WTC11 (cell line): ENCODE measurements around the gene PKIG. TPM values are rescaled to one million over a fixed set of nuclear protein-coding genes. Genes with fewer than 3 reads are reported as not detected.

Experiments
- ATAC-seq: fragments of 200-7000 bp; cut with Tn5 transposase; 2 replicates; pipeline ENCODE4 v1.10.0; 2021; ENCODE audit warnings: mild to moderate bottlenecking, moderate library complexity
- CTCF ChIA-PET: fragments of 300-600 bp; sonication (Branson Sonifier 250); formaldehyde crosslinking; loops from one replicate; lab custom pipeline; 2021; ENCODE audit warnings: antibody characterized with exemption; lab: Charles Lee
- POLR2A ChIA-PET: fragments of 350-600 bp; sonication (Branson Sonifier 250); formaldehyde crosslinking; loops from one replicate; lab custom pipeline; 2021; ENCODE audit warnings: antibody characterized with exemption; lab: Charles Lee
- DNase-seq: peaks from one replicate; pipeline ENCODE4 v3.0.0; 2021; ENCODE audit warnings: low spot score
- H3K27ac Mint-ChIP-seq: 2 replicates; pipeline ENCODE4 v1.8.0; 2021; ENCODE audit warnings: mixed read lengths
- H3K27me3 Mint-ChIP-seq: 2 replicates; pipeline ENCODE4 v1.8.0; 2021; ENCODE audit warnings: low read depth, mild to moderate bottlenecking, moderate library complexity, mixed read lengths
- H3K36me3 Mint-ChIP-seq: 2 replicates; pipeline ENCODE4 v1.8.0; 2021; ENCODE audit warnings: mixed read lengths
- H3K4me1 Mint-ChIP-seq: 2 replicates; pipeline ENCODE4 v1.8.0; 2022; ENCODE audit warnings: mixed read lengths
- H3K4me3 Mint-ChIP-seq: 2 replicates; pipeline ENCODE4 v1.8.0; 2021; ENCODE audit warnings: mild to moderate bottlenecking, moderate library complexity, mixed read lengths
- H3K9me3 Mint-ChIP-seq: 2 replicates; pipeline ENCODE4 v1.8.0; 2021; ENCODE audit warnings: mixed read lengths
- CREM ChIP-seq: sonication (generic); formaldehyde crosslinking; IDR thresholded peaks from 2 replicates; pipeline ENCODE4 v1.8.1; 2022; ENCODE audit warnings: mild to moderate bottlenecking, missing genetic modification reagents, moderate library complexity
- ETV6 ChIP-seq: sonication (generic); formaldehyde crosslinking; IDR thresholded peaks from 2 replicates; pipeline ENCODE4 v1.8.1; 2022; ENCODE audit warnings: mild to moderate bottlenecking, missing genetic modification reagents
- FOXJ3 ChIP-seq: sonication (generic); formaldehyde crosslinking; IDR thresholded peaks from 2 replicates; pipeline ENCODE4 v1.9.0; 2021; ENCODE audit warnings: missing genetic modification reagents, mild to moderate bottlenecking, borderline replicate concordance
- GABPB1 ChIP-seq: sonication (generic); formaldehyde crosslinking; IDR thresholded peaks from 2 replicates; pipeline ENCODE4 v1.8.1; 2023; ENCODE audit warnings: mild to moderate bottlenecking, missing genetic modification reagents
- HMGA2 ChIP-seq: fragments of 250-450 bp; sonication (Bioruptor Pico); IDR thresholded peaks from 2 replicates; pipeline ENCODE4 v1.4.0; 2021; ENCODE audit warnings: mild to moderate bottlenecking, moderate library complexity
- IRF2 ChIP-seq: sonication (generic); formaldehyde crosslinking; IDR thresholded peaks from 2 replicates; pipeline ENCODE4 v1.8.0; 2022; ENCODE audit warnings: low read depth, missing genetic modification reagents, borderline replicate concordance
- NFYB ChIP-seq: sonication (generic); formaldehyde crosslinking; conservative IDR thresholded peaks from 2 replicates; pipeline ENCODE4 v1.8.0; 2022; ENCODE audit warnings: low read depth, missing genetic modification reagents
- NR3C1 ChIP-seq: sonication (generic); formaldehyde crosslinking; conservative IDR thresholded peaks from 2 replicates; pipeline ENCODE4 v1.8.1; 2023; ENCODE audit warnings: low read depth, mild to moderate bottlenecking, missing genetic modification reagents
- TP53 ChIP-seq: sonication (generic); formaldehyde crosslinking; IDR thresholded peaks from 2 replicates; pipeline ENCODE4 v1.8.1; 2023; ENCODE audit warnings: mild to moderate bottlenecking, missing genetic modification reagents
- ZNF219 ChIP-seq: sonication (generic); formaldehyde crosslinking; IDR thresholded peaks from 2 replicates; pipeline ENCODE4 v1.8.0; 2023; ENCODE audit warnings: missing genetic modification reagents, mild to moderate bottlenecking, borderline replicate concordance
- ZNF317 ChIP-seq: sonication (generic); formaldehyde crosslinking; IDR thresholded peaks from 2 replicates; pipeline ENCODE4 v1.8.1; 2023; ENCODE audit warnings: low read depth, mild to moderate bottlenecking, moderate library complexity, missing genetic modification reagents, borderline replicate concordance
- ZNF416 ChIP-seq: fragments of 250-450 bp; sonication (Bioruptor Pico); IDR thresholded peaks from 2 replicates; pipeline ENCODE4 v1.9.0; 2021; ENCODE audit warnings: mild to moderate bottlenecking, inconsistent platforms
- total RNA-seq: library from RNA; stranded (reverse); gene quantifications from 3 replicates; pipeline ENCODE4 v1.2.3, GENCODE V29; 2021
- TF ChIP-seq, protein P1 (sequence below): fragments of 200-600 bp; IDR thresholded peaks from 2 replicates; pipeline ENCODE4 v1.8.0; 2022; ENCODE audit warnings: antibody characterized with exemption
- TF ChIP-seq, protein P2 (sequence below): sonication (generic); formaldehyde crosslinking; IDR thresholded peaks from 2 replicates; pipeline ENCODE4 v1.8.1; 2023; ENCODE audit warnings: mild to moderate bottlenecking, missing genetic modification reagents, moderate library complexity
- TF ChIP-seq, protein P3 (sequence below): sonication (generic); formaldehyde crosslinking; IDR thresholded peaks from 2 replicates; pipeline ENCODE4 v1.8.1; 2023; ENCODE audit warnings: mild to moderate bottlenecking, missing genetic modification reagents
- TF ChIP-seq, protein P4 (sequence below): sonication (generic); formaldehyde crosslinking; IDR thresholded peaks from 2 replicates; pipeline ENCODE4 v1.8.0; 2022; ENCODE audit warnings: missing genetic modification reagents
- TF ChIP-seq, protein P5 (sequence below): fragments of 250-450 bp; sonication (Bioruptor Pico); IDR thresholded peaks from 2 replicates; pipeline ENCODE4 v1.9.0; 2021; ENCODE audit warnings: mild to moderate bottlenecking

The PKIG gene
- total RNA-seq, 1 experiment from 2014 or later: 22.7 TPM

DNA sequence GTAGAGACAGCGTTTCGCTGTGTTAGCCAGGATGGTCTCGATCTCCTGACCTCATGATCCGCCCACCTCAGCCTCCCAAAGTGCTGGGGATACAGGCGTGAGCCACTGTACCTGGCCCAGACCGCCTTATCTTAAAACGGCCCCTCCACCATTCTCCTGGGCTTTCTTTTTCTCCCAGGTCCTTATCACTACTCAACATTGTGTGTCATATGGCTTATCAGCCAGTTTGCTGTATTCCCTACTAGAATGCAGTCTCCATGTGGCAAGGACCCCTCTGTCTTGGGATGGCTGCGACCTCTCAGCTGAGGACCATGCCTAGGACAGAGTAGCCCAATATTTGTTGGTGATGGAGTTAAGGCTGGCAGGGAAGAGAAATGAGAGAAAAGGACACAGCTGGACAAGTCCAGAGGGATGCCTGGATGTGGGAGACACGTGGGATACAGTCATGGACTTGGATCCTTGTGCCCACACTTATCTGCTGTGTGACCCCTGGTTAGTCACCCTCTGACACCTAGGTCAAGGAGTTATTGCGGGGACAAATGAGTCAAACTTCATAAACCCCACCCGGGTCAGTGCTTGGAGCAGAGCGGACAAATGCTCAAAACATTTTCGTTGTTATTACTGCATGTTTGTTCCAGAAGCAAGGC lies 45.1 kb downstream of the PKIG start (continued):
- TF ChIP-seq ZNF317 (no peak), GABPB1 (CRISPR knock-in tag) (no peak), ZNF219 (CRISPR knock-in tag) (no peak), TP53 (CRISPR knock-in tag) (no peak), FOXJ3 (CRISPR knock-in tag) (no peak), HMGA2 (no peak)

DNA sequence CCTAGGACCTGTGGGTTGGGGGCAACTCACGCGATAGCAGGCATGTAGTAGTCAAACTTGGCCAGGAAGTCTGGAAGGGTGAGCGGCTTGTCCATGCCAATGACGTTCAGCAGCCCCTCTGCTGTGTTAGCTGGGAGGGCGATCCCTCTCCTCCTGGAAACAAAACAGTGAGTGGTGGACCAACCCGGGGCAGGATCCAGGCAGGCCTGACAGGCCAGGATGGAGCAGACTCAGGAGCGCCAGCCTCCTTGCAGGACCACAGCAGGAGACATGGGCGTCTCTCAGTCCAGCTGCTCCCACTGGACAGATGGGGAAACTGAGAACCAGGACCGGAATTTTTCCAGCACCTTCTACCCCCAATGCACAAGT lies 46.6 kb downstream of the PKIG start:
- Mint-ChIP-seq H3K9me3 (no peaks in the 10 kb centered on the region), H3K4me1 (peaks cover 9% of the 10 kb centered on the region), H3K4me3 (no peak overlapping the region), H3K27me3 (peaks cover 15% of the 10 kb centered on the region), H3K27ac (no peak overlapping the region), H3K36me3 (peaks cover 7% of the 10 kb centered on the region; the same call in 1 of the 2 replicates)
- TF ChIP-seq, protein P1, sequence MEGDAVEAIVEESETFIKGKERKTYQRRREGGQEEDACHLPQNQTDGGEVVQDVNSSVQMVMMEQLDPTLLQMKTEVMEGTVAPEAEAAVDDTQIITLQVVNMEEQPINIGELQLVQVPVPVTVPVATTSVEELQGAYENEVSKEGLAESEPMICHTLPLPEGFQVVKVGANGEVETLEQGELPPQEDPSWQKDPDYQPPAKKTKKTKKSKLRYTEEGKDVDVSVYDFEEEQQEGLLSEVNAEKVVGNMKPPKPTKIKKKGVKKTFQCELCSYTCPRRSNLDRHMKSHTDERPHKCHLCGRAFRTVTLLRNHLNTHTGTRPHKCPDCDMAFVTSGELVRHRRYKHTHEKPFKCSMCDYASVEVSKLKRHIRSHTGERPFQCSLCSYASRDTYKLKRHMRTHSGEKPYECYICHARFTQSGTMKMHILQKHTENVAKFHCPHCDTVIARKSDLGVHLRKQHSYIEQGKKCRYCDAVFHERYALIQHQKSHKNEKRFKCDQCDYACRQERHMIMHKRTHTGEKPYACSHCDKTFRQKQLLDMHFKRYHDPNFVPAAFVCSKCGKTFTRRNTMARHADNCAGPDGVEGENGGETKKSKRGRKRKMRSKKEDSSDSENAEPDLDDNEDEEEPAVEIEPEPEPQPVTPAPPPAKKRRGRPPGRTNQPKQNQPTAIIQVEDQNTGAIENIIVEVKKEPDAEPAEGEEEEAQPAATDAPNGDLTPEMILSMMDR: no peak
- TF ChIP-seq, protein P2, sequence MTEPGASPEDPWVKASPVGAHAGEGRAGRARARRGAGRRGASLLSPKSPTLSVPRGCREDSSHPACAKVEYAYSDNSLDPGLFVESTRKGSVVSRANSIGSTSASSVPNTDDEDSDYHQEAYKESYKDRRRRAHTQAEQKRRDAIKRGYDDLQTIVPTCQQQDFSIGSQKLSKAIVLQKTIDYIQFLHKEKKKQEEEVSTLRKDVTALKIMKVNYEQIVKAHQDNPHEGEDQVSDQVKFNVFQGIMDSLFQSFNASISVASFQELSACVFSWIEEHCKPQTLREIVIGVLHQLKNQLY (CRISPR knock-in tag): no peak
- TF ChIP-seq, protein P3, sequence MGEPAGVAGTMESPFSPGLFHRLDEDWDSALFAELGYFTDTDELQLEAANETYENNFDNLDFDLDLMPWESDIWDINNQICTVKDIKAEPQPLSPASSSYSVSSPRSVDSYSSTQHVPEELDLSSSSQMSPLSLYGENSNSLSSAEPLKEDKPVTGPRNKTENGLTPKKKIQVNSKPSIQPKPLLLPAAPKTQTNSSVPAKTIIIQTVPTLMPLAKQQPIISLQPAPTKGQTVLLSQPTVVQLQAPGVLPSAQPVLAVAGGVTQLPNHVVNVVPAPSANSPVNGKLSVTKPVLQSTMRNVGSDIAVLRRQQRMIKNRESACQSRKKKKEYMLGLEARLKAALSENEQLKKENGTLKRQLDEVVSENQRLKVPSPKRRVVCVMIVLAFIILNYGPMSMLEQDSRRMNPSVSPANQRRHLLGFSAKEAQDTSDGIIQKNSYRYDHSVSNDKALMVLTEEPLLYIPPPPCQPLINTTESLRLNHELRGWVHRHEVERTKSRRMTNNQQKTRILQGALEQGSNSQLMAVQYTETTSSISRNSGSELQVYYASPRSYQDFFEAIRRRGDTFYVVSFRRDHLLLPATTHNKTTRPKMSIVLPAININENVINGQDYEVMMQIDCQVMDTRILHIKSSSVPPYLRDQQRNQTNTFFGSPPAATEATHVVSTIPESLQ (CRISPR knock-in tag): no peak
- TF ChIP-seq IRF2 (CRISPR knock-in tag): no peak
- TF ChIP-seq ZNF416 (CRISPR knock-in tag): no peak
- TF ChIP-seq CREM (CRISPR knock-in tag): no peak
- TF ChIP-seq, protein P4, sequence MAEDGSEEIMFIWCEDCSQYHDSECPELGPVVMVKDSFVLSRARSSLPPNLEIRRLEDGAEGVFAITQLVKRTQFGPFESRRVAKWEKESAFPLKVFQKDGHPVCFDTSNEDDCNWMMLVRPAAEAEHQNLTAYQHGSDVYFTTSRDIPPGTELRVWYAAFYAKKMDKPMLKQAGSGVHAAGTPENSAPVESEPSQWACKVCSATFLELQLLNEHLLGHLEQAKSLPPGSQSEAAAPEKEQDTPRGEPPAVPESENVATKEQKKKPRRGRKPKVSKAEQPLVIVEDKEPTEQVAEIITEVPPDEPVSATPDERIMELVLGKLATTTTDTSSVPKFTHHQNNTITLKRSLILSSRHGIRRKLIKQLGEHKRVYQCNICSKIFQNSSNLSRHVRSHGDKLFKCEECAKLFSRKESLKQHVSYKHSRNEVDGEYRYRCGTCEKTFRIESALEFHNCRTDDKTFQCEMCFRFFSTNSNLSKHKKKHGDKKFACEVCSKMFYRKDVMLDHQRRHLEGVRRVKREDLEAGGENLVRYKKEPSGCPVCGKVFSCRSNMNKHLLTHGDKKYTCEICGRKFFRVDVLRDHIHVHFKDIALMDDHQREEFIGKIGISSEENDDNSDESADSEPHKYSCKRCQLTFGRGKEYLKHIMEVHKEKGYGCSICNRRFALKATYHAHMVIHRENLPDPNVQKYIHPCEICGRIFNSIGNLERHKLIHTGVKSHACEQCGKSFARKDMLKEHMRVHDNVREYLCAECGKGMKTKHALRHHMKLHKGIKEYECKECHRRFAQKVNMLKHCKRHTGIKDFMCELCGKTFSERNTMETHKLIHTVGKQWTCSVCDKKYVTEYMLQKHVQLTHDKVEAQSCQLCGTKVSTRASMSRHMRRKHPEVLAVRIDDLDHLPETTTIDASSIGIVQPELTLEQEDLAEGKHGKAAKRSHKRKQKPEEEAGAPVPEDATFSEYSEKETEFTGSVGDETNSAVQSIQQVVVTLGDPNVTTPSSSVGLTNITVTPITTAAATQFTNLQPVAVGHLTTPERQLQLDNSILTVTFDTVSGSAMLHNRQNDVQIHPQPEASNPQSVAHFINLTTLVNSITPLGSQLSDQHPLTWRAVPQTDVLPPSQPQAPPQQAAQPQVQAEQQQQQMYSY (CRISPR knock-in tag): no peak
- TF ChIP-seq, protein P5, sequence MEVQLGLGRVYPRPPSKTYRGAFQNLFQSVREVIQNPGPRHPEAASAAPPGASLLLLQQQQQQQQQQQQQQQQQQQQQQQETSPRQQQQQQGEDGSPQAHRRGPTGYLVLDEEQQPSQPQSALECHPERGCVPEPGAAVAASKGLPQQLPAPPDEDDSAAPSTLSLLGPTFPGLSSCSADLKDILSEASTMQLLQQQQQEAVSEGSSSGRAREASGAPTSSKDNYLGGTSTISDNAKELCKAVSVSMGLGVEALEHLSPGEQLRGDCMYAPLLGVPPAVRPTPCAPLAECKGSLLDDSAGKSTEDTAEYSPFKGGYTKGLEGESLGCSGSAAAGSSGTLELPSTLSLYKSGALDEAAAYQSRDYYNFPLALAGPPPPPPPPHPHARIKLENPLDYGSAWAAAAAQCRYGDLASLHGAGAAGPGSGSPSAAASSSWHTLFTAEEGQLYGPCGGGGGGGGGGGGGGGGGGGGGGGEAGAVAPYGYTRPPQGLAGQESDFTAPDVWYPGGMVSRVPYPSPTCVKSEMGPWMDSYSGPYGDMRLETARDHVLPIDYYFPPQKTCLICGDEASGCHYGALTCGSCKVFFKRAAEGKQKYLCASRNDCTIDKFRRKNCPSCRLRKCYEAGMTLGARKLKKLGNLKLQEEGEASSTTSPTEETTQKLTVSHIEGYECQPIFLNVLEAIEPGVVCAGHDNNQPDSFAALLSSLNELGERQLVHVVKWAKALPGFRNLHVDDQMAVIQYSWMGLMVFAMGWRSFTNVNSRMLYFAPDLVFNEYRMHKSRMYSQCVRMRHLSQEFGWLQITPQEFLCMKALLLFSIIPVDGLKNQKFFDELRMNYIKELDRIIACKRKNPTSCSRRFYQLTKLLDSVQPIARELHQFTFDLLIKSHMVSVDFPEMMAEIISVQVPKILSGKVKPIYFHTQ (CRISPR knock-in tag): no peak
- TF ChIP-seq ETV6 (CRISPR knock-in tag): no peak
- TF ChIP-seq NFYB (CRISPR knock-in tag): no peak
- no peak for TF ChIP-seq NR3C1
- DNase-seq (no peak), ATAC-seq (no peak)
- ChIA-PET POLR2A (no interaction called here), CTCF (no interaction called here)
